SKM-1 treated with dmso at 0.1 percent for 144 hours (cell line): Measurements from ENCODE around the gene CUBN.

ENCODE experiments used
- DNase-seq: peaks from one replicate; lab custom pipeline; 2025; ENCODE audit not compliant: unreplicated experiment; lab: John Stamatoyannopoulos, UW

The CUBN gene

DNA sequence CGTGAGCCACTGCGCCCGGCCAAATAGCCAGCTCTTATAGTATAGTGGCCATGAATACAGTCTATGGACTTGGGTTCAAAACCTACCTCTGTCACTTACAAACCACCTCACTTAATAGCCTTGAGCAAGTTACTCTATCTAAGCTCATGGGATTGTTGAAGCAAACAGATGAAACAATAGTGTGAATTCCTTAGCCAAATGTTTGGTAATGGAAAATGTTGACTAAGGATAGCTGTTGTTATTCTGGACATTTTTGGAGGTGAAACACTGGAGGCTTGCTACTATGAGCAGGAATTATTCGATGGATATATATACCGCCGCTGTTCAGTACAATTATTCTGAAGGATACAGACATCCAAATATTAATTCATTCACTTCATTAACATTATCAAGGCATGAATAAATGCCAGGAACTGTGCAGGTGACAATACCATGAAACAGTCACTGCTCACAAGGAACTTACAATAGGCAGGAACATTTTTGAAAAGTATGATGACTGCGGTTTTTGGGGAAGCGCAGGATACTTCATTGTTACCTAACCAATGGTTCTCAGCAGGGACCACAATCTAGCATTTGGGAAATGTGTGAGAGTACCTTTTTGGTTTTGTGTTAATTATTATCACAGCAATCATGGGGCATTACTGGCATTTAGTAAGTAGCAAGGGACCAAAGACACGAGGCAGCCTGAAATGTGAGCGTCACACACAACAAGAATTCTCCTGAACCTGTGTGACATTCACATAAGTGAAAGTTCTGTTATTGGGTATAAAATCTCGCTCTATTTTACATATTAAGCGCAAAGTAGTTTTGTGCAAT, 55.7 kb downstream of the CUBN start:
- no peak for DNase-seq

DNA sequence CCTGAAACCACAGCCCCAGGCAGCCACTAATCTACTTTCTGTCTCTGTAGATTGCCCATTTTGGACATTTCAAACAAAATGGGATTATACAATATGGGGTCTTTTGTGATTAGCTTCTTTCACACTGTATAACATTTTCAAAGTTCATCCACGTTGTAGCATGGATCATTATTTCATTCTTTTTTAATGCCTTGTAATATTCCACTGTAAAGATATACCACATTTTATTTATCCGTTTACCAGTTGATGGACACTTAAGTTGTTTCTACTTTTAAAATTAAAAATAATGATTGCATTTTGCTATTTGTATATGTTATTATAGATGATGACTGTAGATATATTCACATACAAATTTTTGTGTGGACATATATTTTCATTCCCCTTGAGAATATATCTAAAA, 60.7 kb downstream of the CUBN start:
- DNase-seq = no peak

DNA sequence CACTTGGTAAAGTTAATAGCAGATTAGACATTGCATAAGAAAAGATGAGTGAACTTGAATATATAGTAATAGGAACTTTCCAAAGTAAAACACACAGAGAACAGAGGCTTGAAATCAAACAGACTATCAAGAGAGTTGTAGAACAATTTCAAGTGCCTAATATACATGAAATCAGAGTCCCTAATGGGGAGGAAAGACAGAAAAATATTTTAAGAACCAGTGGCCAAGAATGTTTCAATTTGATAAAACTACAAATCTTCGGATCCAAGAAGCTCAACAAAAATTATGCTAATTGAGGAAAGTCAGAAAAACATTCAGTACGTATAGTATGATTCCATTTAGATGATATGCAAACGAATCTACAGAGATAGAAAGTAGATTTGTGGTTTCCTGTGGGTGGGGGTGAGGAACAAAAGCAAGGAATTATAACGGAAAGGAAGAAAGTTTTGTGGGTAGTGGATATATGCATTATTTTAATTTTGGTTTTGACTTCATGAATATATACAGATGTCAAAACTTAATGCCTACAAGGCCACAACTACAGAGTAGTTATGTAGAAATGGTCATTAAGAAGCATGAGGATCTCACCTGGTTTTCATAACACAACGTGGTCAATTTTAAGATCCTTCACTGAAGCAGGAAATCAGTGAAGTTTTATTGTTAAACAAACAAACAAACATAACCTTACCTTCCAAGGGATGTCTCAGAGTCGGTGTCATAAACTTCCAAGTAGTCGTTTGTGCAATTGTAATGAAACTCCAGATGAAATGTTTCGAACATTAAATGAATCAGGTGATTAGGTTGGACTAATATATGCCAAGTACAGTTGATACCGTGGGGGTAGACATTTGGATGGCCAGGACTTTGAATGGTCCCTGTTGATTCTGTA, 62.0 kb downstream of the CUBN start:
- no peak for DNase-seq

GRCh38 chr10:17066807-17067206, 62.8 kb downstream of the CUBN start:
- no peak for DNase-seq

DNA sequence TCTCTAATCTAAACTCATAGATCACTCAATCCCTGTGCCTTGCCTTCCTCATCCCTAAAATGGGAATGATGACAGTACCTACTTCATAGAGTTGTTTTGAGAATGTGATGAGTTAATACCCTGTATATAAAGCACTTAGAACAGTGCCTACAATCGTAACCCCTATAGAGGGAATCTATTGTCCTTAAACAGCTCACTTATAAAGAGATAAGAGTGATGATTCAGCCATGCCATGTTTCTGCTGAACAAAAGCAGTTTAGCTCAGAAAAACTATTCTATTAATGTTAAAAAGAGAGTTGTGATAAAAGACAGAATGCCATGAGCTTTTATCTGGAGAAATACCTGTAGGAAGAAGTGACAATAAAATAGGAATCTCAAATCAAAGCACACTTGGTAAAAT, 63.6 kb downstream of the CUBN start:
- DNase-seq = no peak

DNA sequence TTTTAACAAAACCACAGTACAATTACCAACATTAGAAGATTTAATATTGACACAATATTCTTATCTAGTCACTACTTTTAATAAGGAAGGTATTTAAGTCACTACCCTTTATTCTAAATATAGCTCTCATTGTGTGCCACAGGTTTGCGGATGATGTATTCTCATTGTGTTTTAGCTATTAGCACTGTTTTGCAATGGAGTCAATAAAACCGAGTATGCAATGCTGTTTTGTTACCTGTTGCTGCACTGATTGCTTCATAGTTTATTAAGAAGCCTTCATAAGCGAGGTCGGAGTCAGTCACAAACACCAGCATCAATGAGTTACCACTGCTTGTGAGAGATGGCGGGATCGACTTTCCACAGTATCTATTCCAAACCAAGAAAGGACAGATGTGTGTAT, 64.3 kb downstream of the CUBN start:
- DNase-seq = no peak

DNA sequence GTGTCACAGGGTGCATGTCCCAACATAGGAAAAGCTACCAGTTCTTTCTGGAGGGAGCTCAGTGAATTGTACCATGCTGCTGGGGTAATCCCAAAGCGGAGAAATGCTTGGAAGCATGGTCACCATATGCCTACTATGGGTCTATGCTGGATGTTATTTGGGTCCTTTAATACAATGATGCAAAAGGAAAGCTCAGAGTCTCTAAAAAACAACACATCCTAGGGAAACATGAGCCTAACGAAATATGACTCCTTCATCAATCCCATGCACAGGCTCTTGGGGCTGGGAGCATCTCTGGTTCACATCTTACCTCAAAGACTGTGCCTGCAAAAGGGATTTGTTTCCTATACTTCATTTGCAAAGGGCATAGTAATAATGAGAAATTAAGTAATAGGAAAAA, 65.2 kb downstream of the CUBN start:
- no peak for DNase-seq

GRCh38 chr10:17062955-17063484, 66.6 kb downstream of the CUBN start:
- no peak for DNase-seq

- DNase-seq = no peak
These were observed 67.1 kb downstream of the CUBN start for GRCh38 chr10:17062493-17062892.

DNA sequence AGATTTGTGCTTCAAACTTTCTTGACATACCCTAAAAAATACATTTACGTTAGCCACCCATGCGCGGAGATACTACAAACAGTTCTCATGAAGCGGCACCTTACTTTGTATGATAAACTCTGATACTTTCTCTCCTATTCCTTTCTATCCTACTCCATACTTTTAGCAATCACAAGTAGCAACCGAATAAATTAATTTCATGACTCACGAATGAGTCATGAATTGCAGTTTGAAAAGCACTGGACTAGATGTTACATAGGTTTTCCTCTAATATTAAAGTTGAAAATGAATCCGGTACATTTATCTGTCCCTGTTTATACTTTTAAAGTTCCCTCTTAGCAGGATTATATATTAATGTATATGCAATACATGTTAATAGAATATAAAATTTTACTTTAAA, 67.6 kb downstream of the CUBN start:
- DNase-seq = no peak

- no peak for DNase-seq
These were observed 68.2 kb downstream of the CUBN start for GRCh38 chr10:17061418-17061817.

- DNase-seq = no peak
These were observed 69.3 kb downstream of the CUBN start for GRCh38 chr10:17060289-17060688.

DNA sequence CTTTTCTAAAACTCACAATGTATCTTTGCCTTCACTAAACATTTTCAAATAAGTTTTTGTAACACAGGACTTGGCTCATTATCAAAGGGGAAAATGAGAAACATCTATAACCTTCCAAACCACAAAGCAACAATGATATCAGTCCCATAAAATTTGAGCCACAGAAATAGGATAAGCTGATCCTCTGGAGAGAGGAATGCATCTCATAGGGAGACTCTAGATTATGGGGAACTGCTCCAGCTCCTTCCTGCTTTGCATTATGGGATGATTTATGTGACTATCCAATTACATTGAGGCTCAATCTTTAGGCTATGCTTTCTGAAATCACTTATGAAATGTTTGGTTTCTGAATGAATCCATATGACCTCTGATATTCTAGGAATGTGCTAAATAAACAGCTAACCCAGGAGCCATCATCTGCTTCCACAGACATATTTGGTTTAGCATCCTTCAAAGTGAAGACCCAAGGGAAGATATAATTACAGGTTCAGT, 70.4 kb downstream of the CUBN start:
- DNase-seq = no peak

- no peak for DNase-seq
These were observed 71.5 kb downstream of the CUBN start for GRCh38 chr10:17058093-17058492.

DNA sequence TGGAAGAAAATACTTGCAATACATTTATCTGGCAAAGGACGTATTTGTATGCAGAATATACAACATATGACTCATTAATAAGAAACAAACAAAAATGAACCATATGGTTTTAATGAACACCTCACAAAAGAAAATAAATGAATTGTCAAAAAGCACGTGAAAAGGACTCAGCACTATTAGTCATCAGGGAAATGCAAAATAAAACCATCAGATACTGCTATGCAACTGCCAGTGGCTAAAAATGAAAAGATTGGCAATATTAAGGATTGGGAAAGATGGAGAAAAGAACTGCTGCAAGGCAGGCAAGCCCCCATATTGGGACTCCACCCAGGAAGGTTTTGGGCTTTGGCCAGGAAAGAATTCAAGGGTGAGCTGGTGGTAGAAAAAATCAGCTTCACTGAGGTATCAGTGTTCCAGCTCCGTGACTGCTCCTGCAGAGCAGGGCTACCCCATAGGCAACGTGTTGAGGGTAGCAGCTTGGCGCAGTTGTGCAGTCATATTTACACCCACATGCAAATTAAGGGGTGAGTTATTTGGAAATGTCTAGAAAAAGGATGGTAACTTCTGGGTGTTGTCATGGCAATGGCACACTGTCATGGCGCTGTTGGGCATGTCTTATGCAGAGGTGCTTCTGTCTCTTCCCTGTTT, 72.7 kb downstream of the CUBN start:
- DNase-seq = no peak

GRCh38 chr10:17053513-17053912, 76.1 kb downstream of the CUBN start:
- no peak for DNase-seq

DNA sequence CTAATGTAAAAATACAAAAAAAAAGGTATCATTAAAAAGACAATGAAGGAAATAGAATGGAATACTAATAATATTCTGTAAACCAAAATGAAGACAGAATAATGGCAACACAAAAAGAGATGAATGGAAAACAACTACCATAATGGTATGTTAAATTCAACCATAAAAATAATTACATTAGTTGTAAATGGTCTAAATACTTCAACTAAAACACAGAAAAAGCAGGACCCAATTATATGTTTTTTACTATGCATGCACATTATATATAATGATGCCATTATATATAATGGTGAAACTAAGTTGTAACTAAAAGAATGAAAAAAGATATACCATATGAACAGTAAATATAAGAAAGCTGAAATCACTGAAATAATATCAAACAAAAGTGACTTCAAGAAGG, 76.5 kb downstream of the CUBN start:
- no peak for DNase-seq

GRCh38 chr10:17051851-17052250, 77.8 kb downstream of the CUBN start:
- DNase-seq = no peak

GRCh38 chr10:17049195-17049594, 80.4 kb downstream of the CUBN start:
- no peak for DNase-seq

GRCh38 chr10:17047908-17048307, 81.7 kb downstream of the CUBN start:
- no peak for DNase-seq

DNA sequence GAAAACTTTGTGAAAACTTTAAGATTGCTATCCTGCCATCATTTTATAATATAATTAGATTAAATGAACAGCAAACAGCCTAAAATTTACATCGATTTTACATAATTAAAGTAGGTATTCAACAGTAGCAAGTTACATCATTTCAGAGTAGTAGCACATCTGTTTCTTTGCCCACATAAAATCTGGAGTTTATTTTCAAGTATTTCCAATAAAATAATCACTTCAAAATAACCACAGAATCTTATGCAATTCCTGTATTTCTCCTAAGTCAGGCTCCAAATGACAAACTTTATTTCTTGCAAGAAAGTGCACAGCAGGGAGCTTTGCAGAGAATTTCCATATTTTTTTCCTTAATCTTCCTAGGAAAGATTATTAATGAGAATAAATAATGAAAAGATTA, 82.6 kb downstream of the CUBN start:
- no peak for DNase-seq
